ENCODE data around the gene CARS1. TPM values are rescaled to one million over a fixed set of nuclear protein-coding genes. Genes with fewer than 3 reads are reported as not detected.

Gene CARS1
- polyA plus RNA-seq, 3 donors = 30.9 to 46.8 (median 35.7) TPM

DNA sequence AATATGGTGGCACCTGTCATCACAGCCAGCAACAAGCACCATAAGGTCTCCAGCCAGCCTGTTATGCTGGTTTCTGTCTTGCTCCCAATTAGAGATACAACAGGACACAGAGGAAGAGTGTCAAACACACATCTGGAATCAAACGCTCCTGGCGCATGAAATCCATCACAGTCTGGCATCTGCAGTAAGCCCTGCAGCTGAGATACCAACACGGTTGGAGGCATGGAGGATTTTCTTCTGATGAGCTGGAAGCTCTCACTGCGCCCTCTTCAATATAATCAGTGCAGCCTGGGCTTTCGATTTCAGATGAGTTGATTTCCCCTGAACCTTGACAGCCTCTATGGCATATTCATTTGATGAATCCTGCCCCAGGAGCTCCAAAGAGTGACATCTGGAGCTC, 27.8 kb upstream of the CARS1 start:
- TF ChIP-seq, protein P1, sequence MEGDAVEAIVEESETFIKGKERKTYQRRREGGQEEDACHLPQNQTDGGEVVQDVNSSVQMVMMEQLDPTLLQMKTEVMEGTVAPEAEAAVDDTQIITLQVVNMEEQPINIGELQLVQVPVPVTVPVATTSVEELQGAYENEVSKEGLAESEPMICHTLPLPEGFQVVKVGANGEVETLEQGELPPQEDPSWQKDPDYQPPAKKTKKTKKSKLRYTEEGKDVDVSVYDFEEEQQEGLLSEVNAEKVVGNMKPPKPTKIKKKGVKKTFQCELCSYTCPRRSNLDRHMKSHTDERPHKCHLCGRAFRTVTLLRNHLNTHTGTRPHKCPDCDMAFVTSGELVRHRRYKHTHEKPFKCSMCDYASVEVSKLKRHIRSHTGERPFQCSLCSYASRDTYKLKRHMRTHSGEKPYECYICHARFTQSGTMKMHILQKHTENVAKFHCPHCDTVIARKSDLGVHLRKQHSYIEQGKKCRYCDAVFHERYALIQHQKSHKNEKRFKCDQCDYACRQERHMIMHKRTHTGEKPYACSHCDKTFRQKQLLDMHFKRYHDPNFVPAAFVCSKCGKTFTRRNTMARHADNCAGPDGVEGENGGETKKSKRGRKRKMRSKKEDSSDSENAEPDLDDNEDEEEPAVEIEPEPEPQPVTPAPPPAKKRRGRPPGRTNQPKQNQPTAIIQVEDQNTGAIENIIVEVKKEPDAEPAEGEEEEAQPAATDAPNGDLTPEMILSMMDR (IDR thresholded peaks at IDR 0.05) = no peak
- WGBS (ENCODE audit: insufficient coverage) = 93% methylated on average over 3 of the region's 5 CpGs
- peaks cover 13 to 25% of the 10 kb centered on the region in 2 donors for H3K36me3 ChIP-seq (replicated peaks in 1 of 2; ENCODE audit: control insufficient read depth in 1 of 2, insufficient read depth in 2 of 2, low read length in 2 of 2)
- Mint-ChIP-seq H3K4me3 (no peak overlapping the region), H3K9me3 (peaks cover 0 to 3% (median 0%) of the 10 kb centered on the region in 7 donors), H3K27ac (no peak overlapping the region), H3K36me3 (peaks cover 7 to 20% of the 10 kb centered on the region in 2 donors), H3K27me3 (ENCODE audit: low read depth in 3 of 3) (peaks cover 0 to 19% (median 12%) of the 10 kb centered on the region in 3 donors), H3K4me1 (no peaks in the 10 kb centered on the region)
- H3K4me2 ChIP-seq (replicated peaks; ENCODE audit: extremely low read depth, low read length, poor library complexity, severe bottlenecking) = no peak overlapping the region
- intact Hi-C loops (cut with micrococcal nuclease) = no loop called here
- no peaks in the 10 kb centered on the region for H3K9me3 ChIP-seq (replicated peaks in 1 of 2; ENCODE audit: control insufficient read depth in 1 of 2, insufficient read depth in 1 of 2, low read length in 2 of 2)
- no peak overlapping the region for H3K9ac ChIP-seq (ENCODE audit: insufficient read depth, low read length, poor library complexity, severe bottlenecking)
- no peaks in the 10 kb centered on the region for H4K20me1 ChIP-seq (ENCODE audit: insufficient read depth, low read length)
- no peak overlapping the region for H3K4me3 ChIP-seq (replicated peaks in 1 of 3; ENCODE audit: low read depth in 2 of 3, low read length in 3 of 3)
- H3K4me1 ChIP-seq (ENCODE audit: control insufficient read depth in 1 of 2, insufficient read depth in 2 of 2, low read length in 2 of 2) = no peaks in the 10 kb centered on the region
- no peaks in the 10 kb centered on the region for H3K79me2 ChIP-seq (ENCODE audit: insufficient read depth, low read length)
- H2AFZ ChIP-seq (ENCODE audit: insufficient read depth, low read depth, low read length, poor library complexity, severe bottlenecking) = no peak overlapping the region
- no peak for DNase-seq
- peaks cover 0 to 2% of the 10 kb centered on the region in 2 donors for H3K27me3 ChIP-seq (ENCODE audit: control insufficient read depth in 2 of 2, insufficient read depth in 2 of 2, low read length in 2 of 2)
- H3K27ac ChIP-seq (ENCODE audit: low read depth in 1 of 2, low read length in 2 of 2) = no peak overlapping the region

DNA sequence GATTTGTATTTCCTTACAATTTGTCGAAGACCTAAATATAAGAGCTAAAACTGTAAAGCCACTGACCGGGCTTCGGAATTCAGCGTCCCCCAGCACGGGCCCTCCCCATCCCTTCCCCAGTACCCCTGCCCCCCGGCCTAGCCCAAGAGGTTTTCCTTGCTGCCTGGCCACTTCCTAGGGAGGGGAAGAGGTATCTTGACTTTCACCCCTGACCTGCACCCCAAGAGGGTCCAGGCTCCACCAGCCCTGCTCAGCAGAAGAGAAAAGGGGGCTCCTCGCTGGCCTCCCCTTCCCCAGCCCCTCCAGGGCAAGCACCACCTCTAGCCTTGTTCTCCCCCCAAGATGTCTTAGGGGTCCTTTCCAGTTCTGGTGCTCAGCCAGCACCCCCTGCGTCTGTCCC, 26.1 kb upstream of the CARS1 start:
- Mint-ChIP-seq H3K27ac (no peak overlapping the region), H3K9me3 (peaks cover 0 to 4% (median 0%) of the 10 kb centered on the region in 7 donors), H3K4me1 (no peaks in the 10 kb centered on the region), H3K27me3 (ENCODE audit: low read depth in 3 of 3) (peaks cover 3 to 25% (median 12%) of the 10 kb centered on the region in 3 donors), H3K36me3 (peaks cover 0 to 4% of the 10 kb centered on the region in 2 donors), H3K4me3 (no peak overlapping the region)
- H3K27ac ChIP-seq (ENCODE audit: low read depth in 1 of 2, low read length in 2 of 2) = no peak overlapping the region
- no peaks in the 10 kb centered on the region for H3K4me1 ChIP-seq (ENCODE audit: control insufficient read depth in 1 of 2, insufficient read depth in 2 of 2, low read length in 2 of 2)
- WGBS (ENCODE audit: insufficient coverage) = no CpG with 5 or more reads among the region's 8 CpGs
- DNase-seq = no peak
- peaks cover under 1 to 8% of the 10 kb centered on the region in 2 donors for H3K36me3 ChIP-seq (replicated peaks in 1 of 2; ENCODE audit: control insufficient read depth in 1 of 2, insufficient read depth in 2 of 2, low read length in 2 of 2)
- no peaks in the 10 kb centered on the region for H4K20me1 ChIP-seq (ENCODE audit: insufficient read depth, low read length)
- H3K79me2 ChIP-seq (ENCODE audit: insufficient read depth, low read length) = no peaks in the 10 kb centered on the region
- no peak overlapping the region for H3K9ac ChIP-seq (ENCODE audit: insufficient read depth, low read length, poor library complexity, severe bottlenecking)
- H3K27me3 ChIP-seq (ENCODE audit: control insufficient read depth in 2 of 2, insufficient read depth in 2 of 2, low read length in 2 of 2) = peaks cover 0 to 2% of the 10 kb centered on the region in 2 donors
- intact Hi-C loops (cut with micrococcal nuclease) = no loop called here
- no peak overlapping the region for H2AFZ ChIP-seq (ENCODE audit: insufficient read depth, low read depth, low read length, poor library complexity, severe bottlenecking)
- H3K9me3 ChIP-seq (replicated peaks in 1 of 2; ENCODE audit: control insufficient read depth in 1 of 2, insufficient read depth in 1 of 2, low read length in 2 of 2) = no peaks in the 10 kb centered on the region
- no peak overlapping the region for H3K4me3 ChIP-seq (replicated peaks in 1 of 3; ENCODE audit: low read depth in 2 of 3, low read length in 3 of 3)
- no peak overlapping the region for H3K4me2 ChIP-seq (replicated peaks; ENCODE audit: extremely low read depth, low read length, poor library complexity, severe bottlenecking)
- TF ChIP-seq, protein P1 (IDR thresholded peaks at IDR 0.05) = no peak

All from CD14-positive monocyte (primary cell).